Cortex of kidney (tissue), 1 donor: ENCODE results near the gene ARHGAP25.

Experiments
- DNase-seq: peaks from one replicate; lab custom pipeline; 2025; lab: John Stamatoyannopoulos, UW

The ARHGAP25 gene

DNA sequence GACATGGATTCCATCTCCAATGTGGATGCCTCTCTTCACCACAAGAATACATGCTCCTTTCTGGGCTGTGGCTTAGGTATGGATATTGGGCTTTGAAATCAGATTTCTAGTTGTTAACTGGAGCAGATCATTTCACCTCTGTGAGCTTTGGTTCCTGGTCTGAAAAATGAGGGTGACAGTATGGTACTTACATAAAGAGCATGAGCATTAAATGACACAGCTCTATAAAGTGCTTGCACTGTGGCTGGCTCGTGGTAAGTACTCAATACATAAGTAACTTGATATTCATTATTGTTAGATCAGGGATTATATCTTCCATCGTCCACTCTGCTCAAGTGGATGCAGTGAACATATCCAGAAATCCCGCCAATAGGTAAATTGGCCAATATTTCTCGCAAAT lies 33.4 kb downstream of the ARHGAP25 start:
- DNase-seq: no peak

DNA sequence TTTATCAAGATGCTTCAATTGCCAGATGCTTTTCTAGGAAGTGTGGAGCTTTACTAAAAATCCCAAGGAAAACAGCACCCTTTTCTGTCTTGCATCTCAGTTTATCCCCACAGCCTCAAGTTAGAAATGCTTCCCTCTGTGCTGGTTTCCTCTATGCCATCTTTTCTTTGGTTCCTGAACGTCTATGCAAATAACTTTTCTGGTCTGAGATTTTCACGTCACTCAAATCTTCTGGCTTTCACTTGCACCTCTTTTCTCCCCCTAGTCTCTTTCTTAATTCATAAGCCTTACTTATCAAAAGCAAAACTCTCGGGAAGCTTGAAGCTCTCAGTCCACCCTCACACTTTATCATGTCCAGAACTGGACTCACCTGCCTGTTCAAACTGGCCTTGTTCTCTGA lies 33.9 kb downstream of the ARHGAP25 start:
- no peak for DNase-seq

DNA sequence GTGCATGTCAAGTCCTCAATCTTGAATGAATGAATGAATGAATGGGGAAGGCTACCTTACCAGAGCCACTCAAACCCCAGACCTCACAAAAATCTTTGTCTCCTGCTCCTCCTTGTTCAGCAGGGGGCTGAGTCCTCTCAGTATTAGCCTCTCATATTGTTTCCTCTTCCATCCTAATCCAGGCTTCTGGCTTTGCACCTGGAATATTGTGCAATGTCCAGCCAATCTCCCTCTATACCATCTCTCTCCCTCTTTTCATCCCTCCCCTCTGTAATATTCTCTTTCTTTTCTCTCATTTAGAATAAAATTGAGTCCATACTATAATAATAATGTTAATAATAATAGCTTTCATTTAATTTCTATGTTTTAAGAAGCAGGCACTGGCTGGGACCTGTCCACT lies 34.3 kb downstream of the ARHGAP25 start:
- DNase-seq: no peak

DNA sequence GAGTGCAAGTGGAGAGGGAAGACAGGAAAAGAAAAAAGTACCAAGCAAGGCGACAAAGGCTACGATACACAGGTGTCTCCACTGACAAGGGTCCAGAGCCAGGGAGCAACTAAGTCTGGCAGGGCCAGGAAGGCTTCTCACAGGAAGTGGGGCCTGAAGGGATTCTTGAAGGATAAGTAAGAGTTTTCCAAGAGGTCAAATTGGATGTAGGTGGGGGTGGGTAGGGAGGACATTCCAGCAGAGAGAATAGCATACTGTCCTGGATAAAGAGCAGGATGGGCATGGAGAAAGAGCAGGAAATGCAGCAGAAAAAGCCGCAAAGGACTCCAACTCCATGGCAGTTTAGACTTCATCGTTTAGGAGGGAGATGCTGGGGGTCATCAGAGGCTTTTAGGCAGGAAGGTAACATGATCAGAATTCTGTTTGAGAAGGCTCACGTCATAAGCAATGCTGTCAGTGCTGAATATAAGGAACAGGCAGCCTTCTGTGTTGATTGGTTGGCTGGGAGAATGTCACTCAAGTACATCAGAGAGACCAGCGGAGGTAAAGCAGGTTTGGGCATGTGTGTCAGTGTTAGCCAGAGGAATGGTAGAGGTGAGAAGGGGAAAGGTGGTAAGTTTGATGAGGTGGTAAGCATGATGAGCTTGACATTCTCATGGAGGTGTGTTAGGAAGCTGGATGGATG lies 35.1 kb downstream of the ARHGAP25 start:
- DNase-seq: no peak

DNA sequence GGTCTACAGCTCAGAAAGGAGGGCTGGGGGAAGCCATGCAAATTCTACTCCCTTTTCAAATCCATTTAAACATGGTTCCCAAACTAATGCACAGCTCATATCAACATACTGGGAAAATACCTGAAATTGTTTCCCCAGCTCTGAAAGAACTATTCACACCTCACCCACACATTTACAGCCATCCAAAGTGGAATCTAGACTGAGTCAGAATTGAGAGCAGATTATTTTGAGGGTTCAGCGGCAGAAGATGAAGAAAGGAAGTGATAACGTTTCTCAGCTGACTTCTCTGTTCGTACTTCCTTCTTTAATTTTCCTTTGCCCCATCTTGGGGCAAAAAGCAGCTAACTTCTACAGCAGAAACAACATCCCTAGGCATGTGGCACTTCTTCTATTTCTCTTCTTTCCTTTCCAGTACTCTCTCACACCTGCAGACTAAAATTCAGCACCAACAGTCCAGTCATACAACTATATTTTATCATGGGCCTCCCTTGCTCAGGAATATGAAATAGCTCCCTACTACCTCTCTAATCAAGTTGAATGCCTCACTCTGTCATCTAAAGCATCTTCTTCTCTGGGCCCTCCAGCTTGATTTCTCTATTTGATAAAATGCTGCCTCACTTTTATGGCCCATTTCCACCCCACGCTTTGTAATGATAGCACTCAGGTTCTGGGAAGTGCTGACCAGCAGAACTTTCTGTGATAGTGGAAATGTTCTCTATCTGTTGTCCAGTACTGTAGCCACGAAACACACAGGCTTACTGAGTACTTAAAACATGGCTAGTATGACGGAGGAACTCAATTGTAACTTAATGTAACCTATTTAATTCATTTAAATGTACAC lies 35.9 kb downstream of the ARHGAP25 start:
- DNase-seq: no peak

DNA sequence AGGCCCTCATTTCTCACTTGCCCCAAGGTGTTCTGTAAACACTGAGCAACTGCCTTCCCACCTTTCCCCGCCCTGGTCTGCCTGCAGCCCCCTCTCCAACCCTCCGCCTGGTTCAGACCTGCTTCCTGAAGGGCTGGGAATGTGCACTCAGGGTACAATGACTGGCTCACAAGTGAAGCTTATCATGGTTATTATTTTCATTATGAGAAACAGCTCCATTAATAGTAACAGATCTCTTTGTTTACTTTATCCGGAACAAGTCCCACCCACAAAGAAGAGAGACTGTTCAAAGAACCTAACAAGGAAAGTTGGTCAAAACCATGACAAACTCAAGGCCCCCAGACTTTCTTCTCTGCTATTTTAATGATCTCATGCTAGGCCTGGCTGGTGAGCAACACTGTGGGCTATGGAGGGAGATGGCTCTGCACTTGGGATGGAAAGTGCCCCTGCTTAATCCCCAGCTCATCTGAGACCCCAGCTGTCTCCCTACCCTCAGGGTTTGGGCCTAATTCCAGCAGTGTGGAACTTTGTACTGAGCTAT lies 36.7 kb downstream of the ARHGAP25 start:
- no peak for DNase-seq

DNA sequence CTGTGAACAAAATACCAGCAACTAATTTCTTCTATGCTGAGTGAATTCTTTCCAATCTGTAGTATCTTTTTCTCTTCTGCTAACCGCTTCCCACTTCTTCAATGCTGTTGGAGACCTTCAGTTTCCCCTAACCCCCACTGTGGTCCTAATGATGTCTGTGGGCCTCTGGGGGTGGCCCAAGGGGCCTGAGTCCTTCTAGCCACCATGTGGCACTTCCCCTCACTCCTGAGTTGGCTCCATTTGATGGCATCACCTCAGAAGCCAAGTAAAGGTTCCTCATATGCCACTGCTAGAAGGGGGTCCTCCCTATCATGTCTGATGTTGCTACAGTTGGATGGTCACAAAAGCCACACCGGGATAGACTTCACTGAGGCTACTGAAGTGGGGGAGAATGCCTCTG lies 37.5 kb downstream of the ARHGAP25 start:
- no peak for DNase-seq

GRCh38 chr2:68774569-68775271 lies 40.1 kb downstream of the ARHGAP25 start:
- DNase-seq: no peak

DNA sequence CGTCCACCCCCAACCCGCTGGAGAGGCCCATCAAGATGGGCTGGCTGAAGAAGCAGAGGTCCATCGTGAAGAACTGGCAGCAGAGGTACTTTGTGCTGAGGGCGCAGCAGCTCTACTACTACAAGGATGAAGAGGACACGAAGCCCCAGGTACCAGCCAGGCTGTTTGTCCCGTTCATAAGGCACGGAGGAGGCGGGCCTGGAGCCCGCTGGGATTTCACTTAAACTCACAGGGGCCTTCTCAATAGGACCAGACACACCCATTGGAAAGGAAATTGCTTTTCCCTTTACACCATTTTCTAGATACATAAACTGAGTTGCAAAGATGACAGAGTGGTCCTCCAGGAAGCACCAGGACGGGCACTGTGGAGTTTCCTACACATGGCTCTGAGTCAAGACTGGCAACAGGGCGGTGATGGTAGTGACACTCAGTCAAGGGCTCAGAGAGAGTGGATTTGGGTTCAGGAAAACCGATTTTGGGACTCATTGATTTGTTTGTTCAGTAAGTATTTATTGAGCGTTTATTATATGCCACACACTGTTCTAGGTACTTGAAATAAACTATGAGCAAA lies 40.7 kb downstream of the ARHGAP25 start:
- DNase-seq: no peak

- no peak for DNase-seq
Observed at GRCh38 chr2:68776124-68776523, 41.5 kb downstream of the ARHGAP25 start.

GRCh38 chr2:68779595-68779994 lies 45.0 kb downstream of the ARHGAP25 start:
- no peak for DNase-seq

DNA sequence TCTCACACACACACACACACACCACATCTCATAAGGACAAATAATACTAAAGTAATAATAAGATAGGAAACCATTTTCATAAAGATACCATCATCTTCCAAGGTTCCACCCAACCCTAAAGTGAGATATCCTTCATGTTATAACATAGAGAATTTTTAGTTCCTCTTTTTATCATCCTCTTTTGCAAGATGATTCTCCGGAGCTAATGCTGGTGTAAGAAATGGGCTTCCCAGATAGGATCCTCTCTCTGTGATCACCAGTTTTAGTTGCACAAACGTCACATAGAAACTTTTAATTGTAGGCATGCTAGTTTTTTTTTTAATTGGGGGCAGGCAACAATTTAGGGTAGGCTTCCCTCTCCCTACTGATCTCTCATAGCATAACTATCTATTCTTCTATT lies 49.6 kb downstream of the ARHGAP25 start:
- DNase-seq: no peak

DNA sequence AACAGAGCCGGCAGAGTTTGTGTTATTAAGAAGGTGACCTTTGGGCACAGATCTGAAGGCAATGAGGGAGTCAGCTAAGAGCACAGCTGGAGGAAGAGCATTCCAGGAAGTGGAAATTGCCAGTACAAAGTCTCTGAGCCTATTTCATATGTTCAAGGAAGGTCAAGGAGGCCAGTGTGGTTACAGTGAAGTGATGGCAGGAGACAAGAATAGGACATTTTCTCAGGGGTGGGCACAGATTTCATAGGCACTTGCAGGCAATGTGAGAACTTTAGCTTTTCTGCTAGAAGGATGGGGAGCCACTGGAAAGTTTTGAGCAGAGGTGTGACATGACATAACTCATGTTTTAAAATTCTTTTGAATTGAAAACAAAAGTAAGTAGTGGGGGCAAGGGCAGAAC lies 50.3 kb downstream of the ARHGAP25 start:
- no peak for DNase-seq

- DNase-seq: no peak
Observed at GRCh38 chr2:68787356-68787755, 52.7 kb downstream of the ARHGAP25 start.

- DNase-seq: no peak
Observed at GRCh38 chr2:68789603-68790002, 55.0 kb downstream of the ARHGAP25 start.

GRCh38 chr2:68790600-68790999 lies 56.0 kb downstream of the ARHGAP25 start:
- no peak for DNase-seq

- no peak for DNase-seq
Observed at GRCh38 chr2:68791914-68792313, 57.3 kb downstream of the ARHGAP25 start.

DNA sequence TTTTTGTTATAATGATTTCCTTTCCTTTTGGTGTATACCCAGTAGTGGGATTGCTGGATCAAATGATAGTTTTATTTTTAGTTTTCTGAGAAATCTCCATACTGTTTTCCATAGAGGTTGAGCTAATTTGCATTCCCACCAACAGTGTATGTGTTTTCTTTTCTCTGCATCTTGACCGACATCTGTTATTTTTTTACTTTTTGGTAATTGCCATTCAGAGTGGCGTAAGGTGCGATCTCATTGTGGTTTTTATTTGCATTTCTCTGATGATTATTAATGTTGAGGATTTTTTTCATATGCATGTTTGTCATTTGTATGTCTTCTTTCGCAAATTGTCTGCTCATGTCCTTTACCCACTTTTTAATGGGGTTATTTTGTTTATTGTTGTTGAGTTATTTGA lies 58.1 kb downstream of the ARHGAP25 start:
- no peak for DNase-seq

DNA sequence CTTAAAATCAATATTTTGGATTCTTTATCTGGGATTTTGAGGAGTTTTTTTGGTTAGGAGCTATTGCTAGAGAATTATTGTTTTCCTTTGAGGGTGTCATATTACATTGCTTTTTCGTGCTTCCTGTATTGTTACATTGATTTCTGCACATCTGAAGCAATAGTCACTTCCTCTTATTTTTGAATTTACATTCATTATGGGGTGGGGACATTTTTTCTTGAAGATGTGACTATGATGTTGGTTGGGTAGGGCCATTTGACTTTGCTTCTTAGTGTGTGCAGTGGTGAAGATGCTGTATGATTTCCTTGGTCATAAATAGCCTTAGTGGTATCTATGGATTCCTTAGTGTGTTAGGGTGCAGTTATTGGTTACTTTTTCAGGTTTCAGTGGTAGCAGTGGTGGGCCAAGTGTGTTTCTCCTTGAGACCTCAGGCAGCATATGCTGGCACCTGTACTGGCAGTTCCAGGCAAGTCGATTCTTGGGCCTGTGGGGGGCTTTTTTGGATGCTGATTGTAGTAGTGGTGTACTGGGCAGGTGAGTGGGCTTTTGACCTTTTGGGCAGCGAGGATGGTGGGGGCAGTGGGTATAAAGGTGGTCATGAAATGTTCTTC lies 61.8 kb downstream of the ARHGAP25 start:
- no peak for DNase-seq

DNA sequence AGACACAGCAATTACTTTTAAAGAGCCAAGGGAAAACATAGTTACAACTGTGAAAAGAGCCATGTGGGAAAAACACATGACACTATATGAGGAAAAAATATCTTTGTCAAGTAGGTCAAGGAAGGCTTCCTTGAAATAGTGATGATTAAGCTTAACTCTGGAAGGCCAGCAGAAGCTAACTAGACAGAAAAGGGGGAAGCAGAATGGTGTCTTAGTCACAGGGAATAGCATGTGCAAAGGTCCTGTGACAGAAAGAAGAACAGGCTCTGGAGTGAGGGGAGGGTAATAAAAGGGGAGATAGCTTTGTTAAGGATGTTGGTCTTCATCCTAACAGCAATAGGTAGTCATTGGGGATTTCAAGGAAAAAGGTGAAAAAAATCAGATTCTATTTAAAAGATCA lies 64.0 kb downstream of the ARHGAP25 start:
- no peak for DNase-seq

- DNase-seq: no peak
Observed at GRCh38 chr2:68799140-68800026, 64.8 kb downstream of the ARHGAP25 start.
